MCF 10A (cell line): ENCODE measurements around the gene CTTNBP2. TPM values are rescaled to one million over a fixed set of nuclear protein-coding genes. Genes with fewer than 3 reads are reported as not detected.

ENCODE experiments used
- BruUV-seq: library from RNA; stranded (reverse); fragments of 400-500 nt; replicated peaks from 2 replicates; lab custom pipeline; 2021; lab: Mats Ljungman, UMichigan
- CTCF ChIA-PET: fragments of 300-600 bp; sonication (Branson Sonifier 250); formaldehyde crosslinking; extraction: SDS; loops from one replicate; lab custom pipeline; 2021; ENCODE audit warnings: antibody characterized with exemption, inconsistent platforms; lab: Yijun Ruan, JAX
- POLR2A ChIA-PET: fragments of 300-600, 350-650 bp; sonication (Branson Sonifier 250); formaldehyde crosslinking; extraction: SDS; loops from one replicate; lab custom pipeline; 2020; ENCODE audit warnings: antibody characterized with exemption, inconsistent platforms; lab: Yijun Ruan, JAX
- DNase-seq: peaks from one replicate; pipeline ENCODE4 v3.0.0-alpha.2; 2018; ENCODE audit not compliant: unreplicated experiment
- H3K27ac Mint-ChIP-seq: one replicate; pipeline ENCODE4 v1.8.0; 2022; ENCODE audit warnings: mild to moderate bottlenecking, low read depth, mixed read lengths; ENCODE audit not compliant: unreplicated experiment
- H3K27me3 Mint-ChIP-seq: one replicate; pipeline ENCODE4 v1.8.0; 2022; ENCODE audit warnings: mixed read lengths; ENCODE audit not compliant: insufficient read depth, unreplicated experiment
- H3K36me3 Mint-ChIP-seq: one replicate; pipeline ENCODE4 v1.8.0; 2022; ENCODE audit warnings: mild to moderate bottlenecking, moderate library complexity, mixed read lengths; ENCODE audit not compliant: insufficient read depth, unreplicated experiment
- H3K4me1 Mint-ChIP-seq: one replicate; pipeline ENCODE4 v1.8.0; 2022; ENCODE audit warnings: mixed read lengths; ENCODE audit not compliant: insufficient read depth, unreplicated experiment
- H3K4me3 Mint-ChIP-seq: one replicate; pipeline ENCODE4 v1.8.0; 2022; ENCODE audit warnings: mild to moderate bottlenecking, moderate library complexity, mixed read lengths; ENCODE audit not compliant: unreplicated experiment
- H3K9me3 Mint-ChIP-seq: one replicate; pipeline ENCODE4 v1.8.0; 2022; ENCODE audit warnings: mixed read lengths; ENCODE audit not compliant: unreplicated experiment
- intact Hi-C: fragments of 100-400 bp; cut with micrococcal nuclease; formaldehyde crosslinking; loops from 2 replicates; pipeline ENCODE4 v1.14.1; 2022
- total RNA-seq: library from RNA; stranded (reverse); gene quantifications from 2 replicates; pipeline ENCODE4 v1.2.3, GENCODE V29; 2022
- TF ChIP-seq, protein P1 (sequence below): fragments of 200-600 bp; IDR thresholded peaks from one replicate; pipeline ENCODE4 v1.8.0; 2022; ENCODE audit warnings: antibody characterized with exemption, mild to moderate bottlenecking; ENCODE audit not compliant: unreplicated experiment

CTTNBP2 gene
- total RNA-seq, 1 experiment from 2014 or later = 0.98 TPM

GRCh38 chr7:117750612-117751563 lies 122.4 kb downstream of the CTTNBP2 start:
- H3K4me3 Mint-ChIP-seq = no peak overlapping the region
- no peak overlapping the region for H3K27ac Mint-ChIP-seq
- ChIA-PET CTCF (interaction anchor here (0.5 to 2.5 kb wide), 52 partner anchors 8 to 813 kb away, joined by 3 to 21 read pairs (median 4); no protein-coding TSS in a partner anchor), POLR2A (interaction anchor here (0.7 to 0.8 kb wide), 2 partner anchors 7 to 163 kb away, joined by 3 to 4 read pairs; no protein-coding TSS in a partner anchor)
- no peaks in the 10 kb centered on the region for H3K27me3 Mint-ChIP-seq
- H3K4me1 Mint-ChIP-seq = no peaks in the 10 kb centered on the region
- DNase-seq = peak; percentile 39
- no peaks in the 10 kb centered on the region for H3K9me3 Mint-ChIP-seq
- no TSS peak for BruUV-seq
- H3K36me3 Mint-ChIP-seq = no peaks in the 10 kb centered on the region
- TF ChIP-seq, protein P1, sequence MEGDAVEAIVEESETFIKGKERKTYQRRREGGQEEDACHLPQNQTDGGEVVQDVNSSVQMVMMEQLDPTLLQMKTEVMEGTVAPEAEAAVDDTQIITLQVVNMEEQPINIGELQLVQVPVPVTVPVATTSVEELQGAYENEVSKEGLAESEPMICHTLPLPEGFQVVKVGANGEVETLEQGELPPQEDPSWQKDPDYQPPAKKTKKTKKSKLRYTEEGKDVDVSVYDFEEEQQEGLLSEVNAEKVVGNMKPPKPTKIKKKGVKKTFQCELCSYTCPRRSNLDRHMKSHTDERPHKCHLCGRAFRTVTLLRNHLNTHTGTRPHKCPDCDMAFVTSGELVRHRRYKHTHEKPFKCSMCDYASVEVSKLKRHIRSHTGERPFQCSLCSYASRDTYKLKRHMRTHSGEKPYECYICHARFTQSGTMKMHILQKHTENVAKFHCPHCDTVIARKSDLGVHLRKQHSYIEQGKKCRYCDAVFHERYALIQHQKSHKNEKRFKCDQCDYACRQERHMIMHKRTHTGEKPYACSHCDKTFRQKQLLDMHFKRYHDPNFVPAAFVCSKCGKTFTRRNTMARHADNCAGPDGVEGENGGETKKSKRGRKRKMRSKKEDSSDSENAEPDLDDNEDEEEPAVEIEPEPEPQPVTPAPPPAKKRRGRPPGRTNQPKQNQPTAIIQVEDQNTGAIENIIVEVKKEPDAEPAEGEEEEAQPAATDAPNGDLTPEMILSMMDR = peak; percentile 64
- intact Hi-C loops = loop anchor here (1.0 to 2.0 kb wide), 3 partner anchors 122 to 402 kb away; partner anchors contain the start of gene CTTNBP2

DNA sequence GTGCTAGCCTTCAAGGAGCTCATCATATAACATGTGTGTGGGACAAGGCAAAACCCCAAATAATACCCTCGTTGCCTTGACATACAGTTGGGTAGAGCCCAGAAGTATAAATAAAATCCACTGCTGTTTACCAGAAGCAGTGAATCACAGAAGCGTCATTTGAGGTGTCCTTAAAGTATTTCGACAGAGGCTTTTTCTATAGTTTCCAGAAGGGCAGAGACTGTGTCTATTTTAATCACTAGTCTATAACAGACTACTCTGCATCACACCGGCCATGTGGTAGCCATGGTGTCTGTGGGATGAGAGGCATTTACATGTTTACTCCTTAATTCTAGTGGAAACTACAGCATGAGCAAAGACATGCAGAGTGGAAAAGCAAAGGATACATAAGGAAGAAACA lies 131.3 kb downstream of the CTTNBP2 start:
- H3K9me3 Mint-ChIP-seq = no peaks in the 10 kb centered on the region
- intact Hi-C loops = no loop called here
- H3K4me1 Mint-ChIP-seq = no peaks in the 10 kb centered on the region
- ChIA-PET CTCF (interaction anchor here (0.5 to 1.3 kb wide), 2 partner anchors 11 to 1730 kb away, joined by 3 to 4 read pairs; no protein-coding TSS in a partner anchor), POLR2A (interaction anchor here (0.7 kb wide), 1 partner anchor 14 kb away, joined by 3 read pairs; no protein-coding TSS in a partner anchor)
- peak; percentile 28 for DNase-seq
- peaks cover 11% of the 10 kb centered on the region for H3K27me3 Mint-ChIP-seq
- no peaks in the 10 kb centered on the region for H3K36me3 Mint-ChIP-seq
- no peak overlapping the region for H3K27ac Mint-ChIP-seq
- TF ChIP-seq, protein P1 = no peak
- H3K4me3 Mint-ChIP-seq = no peak overlapping the region
- BruUV-seq = no TSS peak

DNA sequence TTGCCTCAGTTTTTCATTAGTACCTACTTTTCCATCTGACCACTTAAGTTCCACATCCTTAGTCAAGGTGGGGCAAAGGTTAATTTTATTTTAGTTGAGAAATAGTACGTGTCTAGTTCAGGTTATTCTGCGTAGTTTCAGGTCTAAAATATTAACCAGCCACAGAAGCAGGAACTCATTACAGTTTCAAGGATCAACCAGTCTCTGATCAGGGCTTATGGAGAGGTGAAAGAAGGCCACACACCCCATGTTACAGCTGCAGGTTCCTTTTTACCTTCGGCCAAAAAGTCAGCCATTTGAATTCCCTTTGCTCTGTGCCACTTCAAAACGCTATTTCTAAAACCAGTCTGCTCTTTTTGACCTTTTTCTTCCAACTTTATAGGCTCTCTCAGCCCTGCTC lies 134.2 kb downstream of the CTTNBP2 start:
- Mint-ChIP-seq H3K4me1 (no peaks in the 10 kb centered on the region), H3K27ac (no peak overlapping the region), H3K9me3 (no peaks in the 10 kb centered on the region), H3K27me3 (peaks cover 11% of the 10 kb centered on the region), H3K36me3 (no peaks in the 10 kb centered on the region), H3K4me3 (no peak overlapping the region)
- ChIA-PET POLR2A (no interaction called here), CTCF (interaction anchor here (0.6 kb wide), 1 partner anchor 217 kb away, joined by 3 read pairs; no protein-coding TSS in a partner anchor)
- BruUV-seq = no TSS peak
- TF ChIP-seq, protein P1 = no peak
- DNase-seq = no peak
- intact Hi-C loops = no loop called here

DNA sequence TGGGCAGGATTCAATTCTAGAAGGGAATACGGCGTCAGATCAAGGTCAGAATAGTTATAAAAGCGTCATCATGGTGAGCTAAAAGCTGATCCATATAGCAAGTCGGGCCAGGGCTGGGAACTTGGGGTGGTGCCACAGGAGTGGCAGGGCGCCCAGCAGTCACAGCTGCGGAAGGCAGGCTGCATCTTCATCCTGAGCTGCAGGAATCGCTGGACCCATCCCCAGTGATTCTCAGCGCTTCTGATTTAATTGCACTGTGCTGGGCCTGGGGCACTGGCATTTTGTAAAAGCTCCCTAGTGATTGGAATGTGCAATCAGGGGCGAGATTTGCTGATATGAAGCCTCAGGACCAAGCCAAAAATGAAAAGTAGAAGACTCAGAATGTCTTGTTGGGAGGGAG lies 135.3 kb downstream of the CTTNBP2 start:
- H3K27ac Mint-ChIP-seq = no peak overlapping the region
- TF ChIP-seq, protein P1 = no peak

More for the DNA sequence above, 135.3 kb downstream of the CTTNBP2 start:
- Mint-ChIP-seq H3K36me3 (no peaks in the 10 kb centered on the region), H3K9me3 (no peaks in the 10 kb centered on the region), H3K4me1 (no peaks in the 10 kb centered on the region), H3K27me3 (peaks cover 11% of the 10 kb centered on the region), H3K4me3 (no peak overlapping the region)
- POLR2A ChIA-PET = no interaction called here
- no peak for DNase-seq
- BruUV-seq = no TSS peak
- intact Hi-C loops = no loop called here
- CTCF ChIA-PET = interaction anchor here (0.8 to 1.9 kb wide), 2 partner anchors 12 to 14 kb away, joined by 5 read pairs; no protein-coding TSS in a partner anchor
